Inferior parietal cortex (tissue), 1 donor: ENCODE results near the gene NFATC4.
"Not testable (repeated sequence)": the region's sequence is repeated elsewhere in the genome, so short reads cannot be mapped to it uniquely, and the experiment has no call there.

Experiments used
- DNase-seq: peaks from one replicate; pipeline ENCODE4 v3.0.0-alpha.2; 2016; ENCODE audit errors: extremely low spot score

The NFATC4 gene

GRCh38 chr14:24368212-24368561, 203 bp downstream of the NFATC4 start:
- DNase-seq = no peak

GRCh38 chr14:24368562-24369252, 723 bp downstream of the NFATC4 start:
- no peak for DNase-seq

- no peak for DNase-seq
These were observed 1.5 kb downstream of the NFATC4 start for GRCh38 chr14:24369463-24369862.

GRCh38 chr14:24369907-24370687, 2.1 kb downstream of the NFATC4 start:
- DNase-seq = no peak

GRCh38 chr14:24370748-24371147, 2.8 kb downstream of the NFATC4 start:
- no peak for DNase-seq

GRCh38 chr14:24371605-24372004, 3.6 kb downstream of the NFATC4 start:
- not testable (repeated sequence) for DNase-seq

- DNase-seq = no peak
These were observed 4.9 kb downstream of the NFATC4 start for GRCh38 chr14:24372701-24373416.

GRCh38 chr14:24376448-24377070, 8.6 kb downstream of the NFATC4 start:
- no peak for DNase-seq

- no peak for DNase-seq
These were observed 9.1 kb downstream of the NFATC4 start for GRCh38 chr14:24377126-24377525.

- DNase-seq = no peak
These were observed 9.7 kb downstream of the NFATC4 start for GRCh38 chr14:24377657-24378056.

GRCh38 chr14:24378327-24378726, 10.3 kb downstream of the NFATC4 start:
- DNase-seq = no peak

GRCh38 chr14:24378981-24379906, 11.3 kb downstream of the NFATC4 start:
- DNase-seq = no peak

GRCh38 chr14:24379907-24380730, 12.1 kb downstream of the NFATC4 start:
- no peak for DNase-seq

- no peak for DNase-seq
These were observed 13.5 kb downstream of the NFATC4 start for GRCh38 chr14:24381363-24382063.

- DNase-seq = no peak
These were observed 14.0 kb downstream of the NFATC4 start for GRCh38 chr14:24382064-24382371.

- no peak for DNase-seq
These were observed 16.2 kb downstream of the NFATC4 start for GRCh38 chr14:24384169-24384568.

- no peak for DNase-seq
These were observed 17.5 kb downstream of the NFATC4 start for GRCh38 chr14:24385524-24385923.

GRCh38 chr14:24387009-24387345, 19.0 kb downstream of the NFATC4 start:
- no peak for DNase-seq

GRCh38 chr14:24387579-24387978, 19.6 kb downstream of the NFATC4 start:
- DNase-seq = not testable (repeated sequence)
